Measurements from ENCODE around the gene FBXL20. TPM values are rescaled to one million over a fixed set of nuclear protein-coding genes. Genes with fewer than 3 reads are reported as not detected.

Gene FBXL20
- total RNA-seq, 1 experiment from 2014 or later, result 5.0 TPM

- ATAC-seq, result no peak
- DNase-seq, result no peak
- Histone ChIP-seq H3K27me3 (ENCODE audit: low read length) (no peaks in the 10 kb centered on the region), H3K36me3 (ENCODE audit: low read depth, low read length) (no peaks in the 10 kb centered on the region), H3K9ac (ENCODE audit: low read length) (no peak overlapping the region), H2AFZ (ENCODE audit: low read length) (no peak overlapping the region), H3K4me3 (ENCODE audit: low read length) (no peak overlapping the region), H3K4me2 (ENCODE audit: low read length) (no peak overlapping the region), H3K79me2 (ENCODE audit: low read length) (no peaks in the 10 kb centered on the region), H4K20me1 (ENCODE audit: low read length) (no peaks in the 10 kb centered on the region), H3F3A (ENCODE audit: low read length, unreplicated experiment) (no peaks in the 10 kb centered on the region), H3K27ac (ENCODE audit: low read length) (no peak overlapping the region), H3K9me3 (ENCODE audit: low read length) (no peaks in the 10 kb centered on the region), H3K4me1 (ENCODE audit: insufficient read depth, low read length) (peaks cover 7% of the 10 kb centered on the region), H3K9me2 (replicated peaks; ENCODE audit: low read length) (no peaks in the 10 kb centered on the region)
- CTCF ChIA-PET, result no interaction called here
- TF ChIP-seq EZH2 (IDR thresholded peaks at IDR 0.05; ENCODE audit: low read length, unreplicated experiment) (no peak), EZH2phosphoT487 (IDR thresholded peaks at IDR 0.05; ENCODE audit: borderline replicate concordance, low read length) (no peak), CTCF (conservative IDR thresholded peaks at IDR 0.05; ENCODE audit: low read depth, low read length) (no peak)
- no TSS peak for BruUV-seq (replicated peaks)
- intact Hi-C loops (cut with micrococcal nuclease), result no loop called here
- POLR2A ChIA-PET (ENCODE audit: unreplicated experiment), result interaction anchor here (0.7 kb wide), 1 partner anchor 478 kb away, joined by 3 read pairs; no protein-coding TSS in a partner anchor
These were observed 125.3 kb downstream of the FBXL20 start for GRCh38 chr17:39276113-39276512.

- no peak for ATAC-seq
- no peaks in the 10 kb centered on the region for H3F3A ChIP-seq (ENCODE audit: low read length, unreplicated experiment)
- no peak overlapping the region for H3K27ac ChIP-seq (ENCODE audit: low read length)
- intact Hi-C loops (cut with micrococcal nuclease), result loop anchor here (1.0 to 2.0 kb wide), 2 partner anchors 81 to 121 kb away; no protein-coding TSS in a partner anchor
- no peaks in the 10 kb centered on the region for H3K9me3 ChIP-seq (ENCODE audit: low read length)
- no peaks in the 10 kb centered on the region for H4K20me1 ChIP-seq (ENCODE audit: low read length)
- TF ChIP-seq CTCF (conservative IDR thresholded peaks at IDR 0.05; ENCODE audit: low read depth, low read length), result no peak
- TF ChIP-seq EZH2 (IDR thresholded peaks at IDR 0.05; ENCODE audit: low read length, unreplicated experiment), result no peak
- no peak for TF ChIP-seq EZH2phosphoT487 (IDR thresholded peaks at IDR 0.05; ENCODE audit: borderline replicate concordance, low read length)
- H3K27me3 ChIP-seq (ENCODE audit: low read length), result no peaks in the 10 kb centered on the region
- no peak overlapping the region for H2AFZ ChIP-seq (ENCODE audit: low read length)
- CTCF ChIA-PET, result interaction anchor here (1.0 kb wide), 1 partner anchor 81 kb away, joined by 26 read pairs; no protein-coding TSS in a partner anchor
- no peak overlapping the region for H3K4me3 ChIP-seq (ENCODE audit: low read length)
- no peak overlapping the region for H3K9ac ChIP-seq (ENCODE audit: low read length)
- DNase-seq, result no peak
- no TSS peak for BruUV-seq (replicated peaks)
- H3K4me1 ChIP-seq (ENCODE audit: insufficient read depth, low read length), result no peaks in the 10 kb centered on the region
- POLR2A ChIA-PET (ENCODE audit: unreplicated experiment), result interaction anchor here (0.6 kb wide), 1 partner anchor 180 kb away, joined by 7 read pairs; no protein-coding TSS in a partner anchor
- H3K4me2 ChIP-seq (ENCODE audit: low read length), result no peak overlapping the region
- no peaks in the 10 kb centered on the region for H3K9me2 ChIP-seq (replicated peaks; ENCODE audit: low read length)
- no peaks in the 10 kb centered on the region for H3K79me2 ChIP-seq (ENCODE audit: low read length)
- H3K36me3 ChIP-seq (ENCODE audit: low read depth, low read length), result no peaks in the 10 kb centered on the region
These were observed 129.9 kb downstream of the FBXL20 start for GRCh38 chr17:39271546-39271945.

GRCh38 chr17:39270923-39271322 lies 130.5 kb downstream of the FBXL20 start:
- no peaks in the 10 kb centered on the region for H3K27me3 ChIP-seq (ENCODE audit: low read length)
- no peak overlapping the region for H3K9ac ChIP-seq (ENCODE audit: low read length)
- no peaks in the 10 kb centered on the region for H4K20me1 ChIP-seq (ENCODE audit: low read length)
- H3K4me1 ChIP-seq (ENCODE audit: insufficient read depth, low read length), result no peaks in the 10 kb centered on the region
- POLR2A ChIA-PET (ENCODE audit: unreplicated experiment), result interaction anchor here (0.6 kb wide), 1 partner anchor 181 kb away, joined by 7 read pairs; no protein-coding TSS in a partner anchor
- no peaks in the 10 kb centered on the region for H3K79me2 ChIP-seq (ENCODE audit: low read length)
- H2AFZ ChIP-seq (ENCODE audit: low read length), result no peak overlapping the region
- H3K27ac ChIP-seq (ENCODE audit: low read length), result no peak overlapping the region
- TF ChIP-seq EZH2 (IDR thresholded peaks at IDR 0.05; ENCODE audit: low read length, unreplicated experiment), result no peak
- TF ChIP-seq CTCF (conservative IDR thresholded peaks at IDR 0.05; ENCODE audit: low read depth, low read length), result peak; percentile 50; the same call in 1 of the 2 replicates
- DNase-seq, result peak; percentile 22
- no peak overlapping the region for H3K4me3 ChIP-seq (ENCODE audit: low read length)
- no peak overlapping the region for H3K4me2 ChIP-seq (ENCODE audit: low read length)
- no peak for ATAC-seq
- H3K9me3 ChIP-seq (ENCODE audit: low read length), result no peaks in the 10 kb centered on the region
- H3K36me3 ChIP-seq (ENCODE audit: low read depth, low read length), result no peaks in the 10 kb centered on the region
- intact Hi-C loops (cut with micrococcal nuclease), result loop anchor here (1.0 to 2.0 kb wide), 2 partner anchors 81 to 122 kb away; no protein-coding TSS in a partner anchor
- CTCF ChIA-PET, result interaction anchor here (1.0 kb wide), 1 partner anchor 81 kb away, joined by 26 read pairs; no protein-coding TSS in a partner anchor
- no peaks in the 10 kb centered on the region for H3K9me2 ChIP-seq (replicated peaks; ENCODE audit: low read length)
- no peaks in the 10 kb centered on the region for H3F3A ChIP-seq (ENCODE audit: low read length, unreplicated experiment)
- no TSS peak for BruUV-seq (replicated peaks)
